Neural progenitor cell (in vitro differentiated cells): ENCODE measurements around the gene RGS9.

Experiments
- CTCF ChIP-seq: fragments of 200-600 bp; sonication (generic); IDR thresholded peaks from 2 replicates; pipeline ENCODE4 v1.5.1; 2017; ENCODE audit warnings: antibody characterized with exemption, mild to moderate bottlenecking
- EZH2 ChIP-seq: fragments of 200-600 bp; sonication (generic); IDR thresholded peaks from 2 replicates; pipeline ENCODE4 v1.6.1; 2017; ENCODE audit warnings: antibody characterized with exemption, mild to moderate bottlenecking, moderate library complexity

- TF ChIP-seq CTCF (no peak), EZH2 (no peak)
These were observed 82.5 kb downstream of the RGS9 start for GRCh38 chr17:65219707-65220106.
